Cardiac muscle cell (in vitro differentiated cells and primary cell): Measurements from ENCODE around the gene ADGRD1. TPM values are rescaled to one million over a fixed set of nuclear protein-coding genes. Genes with fewer than 3 reads are reported as not detected.

Source experiments
- DNase-seq, 2 donors: peaks; one replicate each; pipeline versions ENCODE4 v3.0.0 to v3.0.0-alpha.2; 2010 to 2017; ENCODE audit warnings: low read depth in 1 of 2, low spot score in 1 of 2
- H3K27ac ChIP-seq: fragments of 200-600 bp; sonication (generic); 2 replicates; pipeline ENCODE4 v1.5.1; 2016
- H3K27me3 ChIP-seq: fragments of 200-600 bp; sonication (generic); 2 replicates; pipeline ENCODE4 v1.6.0; 2016; ENCODE audit warnings: control low read depth
- H3K36me3 ChIP-seq: fragments of 200-600 bp; sonication (generic); 2 replicates; pipeline ENCODE4 v1.5.1; 2016; ENCODE audit warnings: control low read depth
- H3K4me1 ChIP-seq: fragments of 200-600 bp; sonication (generic); 2 replicates; pipeline ENCODE4 v1.8.1; 2017; ENCODE audit warnings: low read depth, mild to moderate bottlenecking, mixed run types
- H3K4me3 ChIP-seq: fragments of 200-600 bp; sonication (generic); 2 replicates; pipeline ENCODE4 v1.5.1; 2016; ENCODE audit warnings: mild to moderate bottlenecking
- H3K9me3 ChIP-seq: fragments of 200-600 bp; sonication (generic); 2 replicates; pipeline ENCODE4 v1.5.1; 2017; ENCODE audit warnings: low read depth, mild to moderate bottlenecking, control low read depth
- polyA plus RNA-seq: library from polyadenylated mRNA; unstranded; fragments of >200 nt; fragmentation: Nextera tagmentation; extraction: Ambion mirVana; gene quantifications from 2 replicates; pipeline ENCODE4 v1.2.1, GENCODE V29; 2016
- total RNA-seq: library from RNA; depleted of rRNA; stranded (reverse); fragments of >200 nt; gene quantifications from 2 replicates; pipeline ENCODE4 v1.2.3, GENCODE V29; 2016
- TF ChIP-seq, protein P1 (sequence below): IDR thresholded peaks from 2 replicates; pipeline ENCODE4 v1.5.1; 2012; ENCODE audit warnings: low read depth, mild to moderate bottlenecking, low read length

The ADGRD1 gene
- total and polyA plus RNA-seq, 2 experiments from 2014 or later = 66.6 to 74.0 TPM

DNA sequence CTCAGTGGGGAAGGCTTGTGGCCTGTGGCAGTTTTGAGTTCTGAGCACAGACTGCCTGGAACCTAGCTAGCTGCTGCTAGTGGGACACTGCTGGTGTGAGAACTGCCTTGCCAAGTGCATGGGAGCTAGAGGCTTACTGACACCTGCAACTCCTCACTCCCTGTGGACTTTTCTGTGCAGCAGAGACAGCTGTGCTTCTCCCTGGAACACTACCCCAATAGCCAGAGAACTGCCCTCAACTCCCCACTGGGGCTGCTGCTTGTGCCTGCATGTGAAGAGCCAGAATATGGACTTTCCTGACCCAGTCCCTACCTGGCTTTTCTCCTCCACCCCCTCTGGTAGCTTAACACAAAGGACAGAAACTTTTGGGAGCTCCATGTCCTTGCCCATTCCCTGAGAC is 222.6 kb downstream of the ADGRD1 start:
- no peak overlapping the region for H3K27ac ChIP-seq
- no peaks in the 10 kb centered on the region for H3K9me3 ChIP-seq
- H3K4me3 ChIP-seq = no peak overlapping the region
- no peaks in the 10 kb centered on the region for H3K27me3 ChIP-seq
- TF ChIP-seq, protein P1, sequence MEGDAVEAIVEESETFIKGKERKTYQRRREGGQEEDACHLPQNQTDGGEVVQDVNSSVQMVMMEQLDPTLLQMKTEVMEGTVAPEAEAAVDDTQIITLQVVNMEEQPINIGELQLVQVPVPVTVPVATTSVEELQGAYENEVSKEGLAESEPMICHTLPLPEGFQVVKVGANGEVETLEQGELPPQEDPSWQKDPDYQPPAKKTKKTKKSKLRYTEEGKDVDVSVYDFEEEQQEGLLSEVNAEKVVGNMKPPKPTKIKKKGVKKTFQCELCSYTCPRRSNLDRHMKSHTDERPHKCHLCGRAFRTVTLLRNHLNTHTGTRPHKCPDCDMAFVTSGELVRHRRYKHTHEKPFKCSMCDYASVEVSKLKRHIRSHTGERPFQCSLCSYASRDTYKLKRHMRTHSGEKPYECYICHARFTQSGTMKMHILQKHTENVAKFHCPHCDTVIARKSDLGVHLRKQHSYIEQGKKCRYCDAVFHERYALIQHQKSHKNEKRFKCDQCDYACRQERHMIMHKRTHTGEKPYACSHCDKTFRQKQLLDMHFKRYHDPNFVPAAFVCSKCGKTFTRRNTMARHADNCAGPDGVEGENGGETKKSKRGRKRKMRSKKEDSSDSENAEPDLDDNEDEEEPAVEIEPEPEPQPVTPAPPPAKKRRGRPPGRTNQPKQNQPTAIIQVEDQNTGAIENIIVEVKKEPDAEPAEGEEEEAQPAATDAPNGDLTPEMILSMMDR = no peak
- H3K4me1 ChIP-seq = no peaks in the 10 kb centered on the region
- no peaks in the 10 kb centered on the region for H3K36me3 ChIP-seq
- no peak for DNase-seq

DNA sequence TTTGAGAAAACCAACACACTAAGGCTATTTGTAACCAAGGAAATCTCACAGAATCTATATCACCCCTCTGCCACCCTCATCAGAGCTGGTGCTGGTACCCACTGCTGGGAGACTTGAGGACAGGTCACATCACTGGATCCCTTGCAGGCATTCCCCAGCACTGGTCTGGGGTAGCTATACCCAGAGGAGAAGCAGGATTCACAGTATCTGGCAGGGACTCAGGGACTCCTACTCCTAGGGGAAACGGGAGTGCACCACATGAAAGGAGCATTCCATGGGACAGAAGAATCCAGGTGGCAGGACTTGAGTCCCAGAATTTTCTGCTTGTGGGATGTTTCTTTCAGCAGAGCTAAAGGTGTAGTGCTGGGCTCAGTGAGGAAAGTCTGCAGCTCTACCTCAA is 223.2 kb downstream of the ADGRD1 start:
- DNase-seq = no peak
- no peaks in the 10 kb centered on the region for H3K9me3 ChIP-seq
- no peaks in the 10 kb centered on the region for H3K27me3 ChIP-seq
- no peaks in the 10 kb centered on the region for H3K4me1 ChIP-seq
- H3K4me3 ChIP-seq = no peak overlapping the region
- H3K27ac ChIP-seq = no peak overlapping the region
- no peaks in the 10 kb centered on the region for H3K36me3 ChIP-seq
- TF ChIP-seq, protein P1 = no peak

DNA sequence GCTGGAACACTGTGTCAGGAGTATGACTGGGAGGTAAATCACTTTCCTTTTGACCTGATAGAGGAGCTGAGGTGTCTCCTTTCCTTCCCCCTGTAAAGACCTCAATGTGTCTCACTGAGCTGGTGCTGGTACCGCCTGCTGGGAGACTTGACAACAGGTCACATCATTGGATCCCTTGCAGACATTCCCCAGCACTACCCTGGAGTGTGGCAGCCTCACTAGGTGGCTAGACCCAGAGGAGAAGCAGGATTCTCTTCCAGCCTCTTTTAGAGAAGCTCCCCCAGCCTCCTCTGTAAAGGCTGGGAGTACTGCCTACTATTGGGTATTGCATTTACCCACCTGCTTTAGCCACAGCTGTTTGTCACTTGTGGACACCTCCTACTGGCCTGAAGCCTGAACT is 223.9 kb downstream of the ADGRD1 start:
- no peaks in the 10 kb centered on the region for H3K36me3 ChIP-seq
- H3K4me3 ChIP-seq = no peak overlapping the region
- H3K27ac ChIP-seq = no peak overlapping the region
- H3K9me3 ChIP-seq = no peaks in the 10 kb centered on the region
- no peaks in the 10 kb centered on the region for H3K27me3 ChIP-seq
- TF ChIP-seq, protein P1 = no peak
- no peak for DNase-seq
- H3K4me1 ChIP-seq = no peaks in the 10 kb centered on the region

DNA sequence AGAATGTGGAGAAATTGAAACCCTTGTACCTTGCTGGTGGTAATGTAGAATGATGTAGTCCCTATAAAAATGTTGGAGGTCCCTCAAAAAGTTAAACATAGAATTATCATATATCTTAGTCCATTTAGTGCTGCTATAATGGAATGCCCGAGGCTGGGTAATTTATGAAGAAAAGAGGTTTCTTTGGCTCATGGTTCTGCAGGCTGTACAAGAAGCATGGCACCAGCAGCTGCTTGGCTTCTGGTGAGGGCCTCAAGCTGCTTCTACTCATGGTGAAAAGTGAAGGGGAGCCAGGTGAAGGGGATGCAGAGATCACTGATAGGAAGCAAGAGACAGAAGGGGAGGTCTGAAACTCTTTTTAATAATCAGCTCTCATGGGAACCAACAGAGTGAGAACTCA is 233.9 kb downstream of the ADGRD1 start:
- TF ChIP-seq, protein P1 = no peak
- no peak overlapping the region for H3K4me3 ChIP-seq
- no peak overlapping the region for H3K27ac ChIP-seq
- no peak for DNase-seq
- H3K36me3 ChIP-seq = no peaks in the 10 kb centered on the region
- peaks cover 16% of the 10 kb centered on the region for H3K27me3 ChIP-seq
- no peaks in the 10 kb centered on the region for H3K9me3 ChIP-seq
- H3K4me1 ChIP-seq = no peaks in the 10 kb centered on the region

DNA sequence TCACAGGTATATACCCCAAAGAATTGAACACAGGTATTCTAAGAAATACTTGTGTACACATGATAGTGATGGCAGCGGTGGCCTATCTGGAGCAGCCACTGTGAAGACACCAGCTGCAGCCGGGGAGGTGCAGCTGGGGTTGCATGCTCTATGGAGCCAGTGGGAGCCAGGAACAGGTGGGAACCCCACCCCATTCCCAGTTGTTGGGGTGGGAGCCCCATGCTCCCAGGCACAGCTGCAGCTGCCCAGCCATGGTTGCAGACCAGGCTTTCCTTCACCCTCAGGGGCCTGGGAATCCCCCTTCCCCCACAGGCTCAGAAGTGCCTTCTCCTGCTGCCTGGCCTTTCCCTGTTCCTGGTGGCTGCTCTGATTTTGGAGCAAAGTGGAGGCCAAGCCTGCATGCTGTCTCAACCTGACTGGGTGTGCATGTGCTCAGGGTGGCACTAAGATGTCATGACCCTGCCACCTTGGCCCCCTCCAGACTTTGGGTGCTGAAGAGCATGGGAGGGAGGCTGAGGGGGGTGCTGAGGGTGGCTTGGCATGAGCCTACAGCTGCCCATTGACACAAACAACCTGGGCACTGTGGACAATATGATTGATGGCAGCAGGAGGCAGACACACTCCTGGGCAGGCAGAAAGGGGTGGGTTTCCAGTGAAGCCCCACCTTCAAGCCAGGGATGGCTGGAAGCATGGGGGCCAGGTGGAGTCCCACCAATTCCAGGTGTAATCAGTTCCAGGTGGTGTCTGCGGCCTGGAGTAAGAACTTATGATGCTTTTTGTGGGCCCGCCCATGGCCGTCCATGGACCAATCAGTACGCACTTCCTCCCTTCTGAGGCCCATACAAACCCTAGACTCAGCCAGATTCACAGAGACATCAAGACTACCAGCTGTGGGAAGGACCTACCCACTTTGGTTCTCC is 234.7 kb downstream of the ADGRD1 start:
- no peaks in the 10 kb centered on the region for H3K9me3 ChIP-seq
- no peaks in the 10 kb centered on the region for H3K36me3 ChIP-seq
- no peak overlapping the region for H3K27ac ChIP-seq
- TF ChIP-seq, protein P1 = no peak
- DNase-seq = no peak
- H3K4me3 ChIP-seq = no peak overlapping the region
- H3K4me1 ChIP-seq = no peaks in the 10 kb centered on the region
- H3K27me3 ChIP-seq = peaks cover 21% of the 10 kb centered on the region
